SJCRH30 (cell line): ENCODE results near the gene MTURN. TPM values are rescaled to one million over a fixed set of nuclear protein-coding genes. Genes with fewer than 3 reads are reported as not detected.

Experiments used
- DNase-seq, 2 experiments: peaks; one replicate each; pipeline ENCODE4 v3.0.0-alpha.2; 2015 to 2020
- H3K27ac ChIP-seq: fragments of 250-450 bp; sonication (Bioruptor Pico); 2 replicates; pipeline ENCODE4 v1.5.1; 2020; ENCODE audit warnings: mild to moderate bottlenecking, moderate library complexity
- H3K27me3 ChIP-seq: fragments of 250-450 bp; sonication (Bioruptor Pico); 2 replicates; pipeline ENCODE4 v1.5.1; 2020; ENCODE audit warnings: mild to moderate bottlenecking, moderate library complexity
- H3K36me3 ChIP-seq: fragments of 250-450 bp; sonication (Bioruptor Pico); 2 replicates; pipeline ENCODE4 v1.5.1; 2020; ENCODE audit warnings: mild to moderate bottlenecking, moderate library complexity
- H3K4me1 ChIP-seq: fragments of 250-450 bp; sonication (Bioruptor Pico); 2 replicates; pipeline ENCODE4 v1.5.1; 2020; ENCODE audit warnings: mild to moderate bottlenecking, moderate library complexity
- H3K4me3 ChIP-seq: fragments of 250-450 bp; sonication (Bioruptor Pico); 2 replicates; pipeline ENCODE4 v1.5.1; 2020; ENCODE audit warnings: mild to moderate bottlenecking, moderate library complexity
- H3K9me3 ChIP-seq: fragments of 250-450 bp; sonication (Bioruptor Pico); replicated peaks from 2 replicates; pipeline ENCODE4 v1.5.1; 2020; ENCODE audit warnings: mild to moderate bottlenecking, moderate library complexity
- total RNA-seq: library from RNA; depleted of rRNA; stranded (reverse); fragments of >200 nt; shearing (Covaris generic); gene quantifications from 2 replicates; pipeline ENCODE4 v1.2.3, GENCODE V29; 2014; rRNA removed

The MTURN gene
- total RNA-seq, 1 experiment from 2014 or later, result 27.6 TPM

DNA sequence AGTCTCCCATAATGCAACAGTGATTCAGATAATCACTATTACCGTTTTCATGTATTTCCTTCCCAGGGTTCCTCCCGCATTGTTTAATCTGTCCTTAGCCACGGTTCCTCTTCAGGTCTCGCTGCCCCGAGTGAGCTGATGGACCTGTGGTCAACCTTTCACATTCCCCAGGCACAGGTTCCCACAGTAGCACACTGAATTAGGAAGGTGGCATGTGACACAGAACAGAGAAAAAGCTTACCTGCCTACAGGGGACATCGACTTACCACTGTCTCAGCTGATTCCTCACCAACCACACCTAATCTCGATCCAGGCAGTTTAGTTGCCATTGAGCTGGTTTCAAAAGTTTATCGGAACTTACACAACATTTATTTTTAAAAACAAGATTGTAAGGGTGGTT, 72.2 kb downstream of the MTURN start:
- no peaks in the 10 kb centered on the region for H3K9me3 ChIP-seq
- no peak overlapping the region; the same call in 1 of the 2 replicates for H3K27ac ChIP-seq
- DNase-seq, result peak in 1 of 2 experiments; percentile 24
- H3K36me3 ChIP-seq, result no peaks in the 10 kb centered on the region
- peak overlapping the region; percentile 18 for H3K4me3 ChIP-seq
- H3K27me3 ChIP-seq, result no peaks in the 10 kb centered on the region
- no peaks in the 10 kb centered on the region for H3K4me1 ChIP-seq

DNA sequence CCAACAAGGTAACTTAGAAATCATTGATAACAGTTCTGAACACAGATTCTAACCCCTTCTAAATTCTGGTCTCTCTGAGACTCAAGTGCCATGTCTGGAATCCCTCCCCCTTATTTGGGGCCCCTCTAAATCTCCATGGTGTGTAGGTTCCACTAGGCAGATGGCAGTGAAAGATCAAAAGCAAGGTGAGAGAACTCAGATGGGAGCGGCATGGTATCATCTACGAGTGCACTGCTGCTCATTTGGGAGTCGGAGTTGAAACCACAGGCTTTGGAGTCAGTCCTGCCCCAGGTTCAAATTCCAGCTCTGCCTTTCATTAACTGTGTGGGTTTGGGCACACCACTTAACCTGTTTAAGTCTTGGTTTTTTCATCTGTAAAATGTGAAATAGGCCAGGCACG, 72.6 kb downstream of the MTURN start:
- DNase-seq, result no peak
- Histone ChIP-seq H3K4me1 (no peaks in the 10 kb centered on the region), H3K36me3 (no peaks in the 10 kb centered on the region), H3K4me3 (no peak overlapping the region), H3K27me3 (no peaks in the 10 kb centered on the region), H3K9me3 (no peaks in the 10 kb centered on the region), H3K27ac (no peak overlapping the region)

- no peak overlapping the region for H3K4me3 ChIP-seq
- no peak overlapping the region for H3K27ac ChIP-seq
- no peak for DNase-seq
- no peaks in the 10 kb centered on the region for H3K4me1 ChIP-seq
- H3K9me3 ChIP-seq, result no peaks in the 10 kb centered on the region
- H3K36me3 ChIP-seq, result no peaks in the 10 kb centered on the region
- no peaks in the 10 kb centered on the region for H3K27me3 ChIP-seq
These were observed 75.2 kb downstream of the MTURN start for GRCh38 chr7:30209951-30210350.

Other genes with a start within 250 kb of the MTURN start
- gene SCRN1, start 145.2 kb upstream of the MTURN start, total RNA-seq, result 162 and 171 TPM in 2 replicates
- gene FKBP14, start 108.3 kb upstream of the MTURN start, total RNA-seq, result 23.7 and 29.7 TPM in 2 replicates
- gene PLEKHA8, start 106.6 kb upstream of the MTURN start, total RNA-seq, result 25.4 and 26.2 TPM in 2 replicates
- gene ZNRF2, start 149.6 kb downstream of the MTURN start, total RNA-seq, result 31.1 and 35.2 TPM in 2 replicates